ENCODE data around the gene CHKB.
"Not testable (repeated sequence)": the region's sequence is repeated elsewhere in the genome, so short reads cannot be mapped to it uniquely, and the experiment has no call there.

The CHKB gene

GRCh38 chr22:50546326-50547262, 36.1 kb downstream of the CHKB start:
- DNase-seq = no peak

- DNase-seq = peak; percentile 56 to 62
Observed at GRCh38 chr22:50545522-50546325, 36.9 kb downstream of the CHKB start, which contains the start of gene KLHDC7B. Gene KLHDC7B, plus strand, starts transcription at chr22:50545899. Its CDS starts 345 bp downstream, at chr22:50546244.

DNA sequence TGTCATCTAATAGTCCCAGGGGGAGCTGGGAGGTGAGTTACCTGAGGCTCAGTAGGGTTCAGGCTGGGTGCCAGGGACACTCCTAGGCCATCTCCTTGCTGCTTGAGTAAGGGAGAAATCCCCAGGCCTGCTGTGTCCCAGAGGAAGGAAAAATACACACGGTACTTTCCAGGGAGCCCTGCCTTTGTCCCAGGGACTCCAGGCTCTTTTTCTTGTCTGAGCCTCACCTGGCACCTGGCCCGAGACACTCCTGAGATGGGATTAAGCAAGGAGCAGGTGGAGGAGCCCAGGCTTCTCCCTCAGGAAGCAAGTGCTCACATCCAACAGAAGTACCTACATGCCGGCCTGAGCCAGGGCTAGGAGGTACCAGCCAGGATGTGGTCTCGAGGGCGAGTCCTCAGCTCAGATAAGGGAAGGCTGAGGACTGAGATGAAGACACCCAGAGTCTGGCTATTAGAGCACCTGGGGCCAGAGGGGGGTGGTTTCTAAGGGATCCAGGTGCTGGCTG, 37.8 kb downstream of the CHKB start:
- DNase-seq = peak; percentile 49

DNA sequence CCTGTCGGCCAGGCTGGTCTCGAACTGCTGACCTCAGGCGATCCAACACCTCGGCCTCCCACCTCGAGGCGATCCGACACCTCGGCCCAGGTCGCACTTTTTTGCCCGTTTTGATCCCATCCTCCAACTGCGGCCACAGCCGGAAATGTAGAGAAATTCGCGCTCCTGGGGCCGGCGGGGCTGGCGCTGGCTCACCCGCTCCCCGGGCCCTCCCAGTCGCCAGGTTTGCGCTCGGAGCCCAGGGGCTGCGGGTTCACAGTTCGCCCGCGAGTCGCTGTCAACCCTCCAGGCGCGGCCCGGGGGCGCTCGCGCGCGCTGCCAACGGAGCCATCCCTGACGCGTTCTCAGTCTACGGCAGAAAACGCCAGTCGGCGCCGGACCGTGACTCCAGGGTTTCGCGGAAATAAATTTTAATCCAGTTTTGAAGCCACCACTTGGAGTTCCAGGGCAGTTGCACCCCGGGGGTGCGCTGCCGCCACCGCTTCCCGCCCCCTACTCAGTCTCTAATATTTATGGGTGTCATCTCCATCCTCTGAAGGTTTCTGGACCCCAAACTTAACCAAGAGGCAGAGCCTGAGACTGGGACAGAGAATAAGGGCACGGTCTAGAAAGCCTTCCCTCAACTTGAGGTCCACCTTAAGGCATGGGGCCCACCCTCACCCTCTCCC, 38.4 kb downstream of the CHKB start:
- DNase-seq = peak; percentile 91 to 92

DNA sequence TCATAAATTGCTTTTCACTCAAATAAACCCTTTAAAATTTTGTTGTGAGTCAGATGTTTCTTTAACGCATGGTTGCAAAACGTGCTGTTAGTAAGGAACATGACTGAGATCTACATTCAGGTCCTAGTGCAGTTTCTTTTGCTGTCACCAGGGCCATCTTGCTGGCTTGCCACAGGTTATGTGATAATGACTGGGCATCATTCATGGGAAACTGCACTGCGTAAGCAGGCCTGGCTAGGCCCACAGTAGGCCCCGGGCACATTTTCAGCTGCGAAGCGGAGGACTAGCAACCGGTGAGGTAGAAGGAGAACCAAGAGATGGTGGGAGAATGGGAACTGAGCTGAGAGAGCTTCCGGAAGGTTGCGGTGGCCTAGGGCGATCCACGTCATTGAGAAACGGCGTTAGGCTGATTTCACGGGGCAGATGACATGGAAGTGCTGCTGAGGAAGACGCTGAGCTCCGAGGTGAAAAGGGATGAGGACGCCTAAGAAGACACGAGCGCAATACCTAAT, 40.2 kb downstream of the CHKB start:
- DNase-seq = peak; percentile 51 to 65

DNA sequence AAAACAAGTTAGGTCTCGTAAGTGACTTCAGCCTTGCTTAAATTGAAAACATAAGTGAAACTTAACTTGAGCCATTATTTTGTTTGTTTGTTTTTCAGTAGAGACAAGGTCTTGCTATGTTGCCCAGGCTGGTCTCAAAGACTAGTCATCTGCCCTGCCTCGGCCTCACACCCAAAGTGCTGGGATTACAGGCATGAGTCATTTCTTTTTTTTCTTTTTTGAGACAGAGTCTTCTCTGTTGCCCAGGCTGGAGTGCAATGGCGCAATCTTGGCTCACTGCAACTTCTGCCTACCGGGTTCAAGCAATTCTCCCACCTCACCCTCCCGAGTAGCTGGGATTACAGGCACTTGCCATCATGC, 41.0 kb downstream of the CHKB start:
- DNase-seq = peak; percentile 57 to 63

- DNase-seq = no peak
Observed at GRCh38 chr22:50540381-50540780, 42.3 kb downstream of the CHKB start.

- DNase-seq = no peak
Observed at GRCh38 chr22:50537765-50538164, 44.9 kb downstream of the CHKB start.

DNA sequence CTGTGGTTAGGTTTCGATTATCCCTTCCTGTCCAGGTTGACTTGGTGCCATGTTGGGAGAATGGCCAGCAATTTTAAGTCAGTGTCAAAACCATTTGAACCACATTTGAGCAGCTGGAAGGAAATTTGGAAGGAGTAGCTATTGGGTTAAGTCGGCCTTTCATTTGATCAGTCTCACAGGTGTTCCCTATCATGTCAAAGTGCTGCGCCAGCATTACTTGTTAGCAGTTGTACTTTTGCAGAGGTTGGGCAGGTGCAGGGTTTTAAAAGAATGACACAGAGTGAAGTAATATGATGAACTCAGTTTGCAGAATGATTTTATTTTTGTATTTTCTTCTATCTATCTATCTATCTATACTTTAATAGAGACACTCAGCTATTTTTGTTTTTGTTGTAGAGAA, 46.4 kb downstream of the CHKB start:
- no peak for DNase-seq

DNA sequence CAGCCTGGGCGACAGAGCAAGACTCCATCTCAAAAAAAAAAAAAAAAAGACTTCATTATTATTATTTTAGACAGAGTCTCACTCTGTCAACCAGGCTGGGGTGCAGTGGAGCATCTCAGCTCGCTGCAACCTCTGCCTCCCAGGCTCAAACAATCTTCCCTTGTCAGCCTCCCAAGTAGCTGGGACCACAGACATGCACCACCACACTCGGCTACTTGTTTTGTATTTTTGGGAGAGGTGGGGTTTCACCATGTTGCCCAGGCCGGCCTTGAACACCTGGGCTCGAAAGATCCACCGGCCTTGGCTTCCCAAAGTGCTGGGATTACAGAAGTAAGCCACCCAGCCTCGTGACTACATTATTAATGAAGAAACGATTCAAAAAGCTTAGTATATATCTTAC, 47.5 kb downstream of the CHKB start:
- DNase-seq = no peak

DNA sequence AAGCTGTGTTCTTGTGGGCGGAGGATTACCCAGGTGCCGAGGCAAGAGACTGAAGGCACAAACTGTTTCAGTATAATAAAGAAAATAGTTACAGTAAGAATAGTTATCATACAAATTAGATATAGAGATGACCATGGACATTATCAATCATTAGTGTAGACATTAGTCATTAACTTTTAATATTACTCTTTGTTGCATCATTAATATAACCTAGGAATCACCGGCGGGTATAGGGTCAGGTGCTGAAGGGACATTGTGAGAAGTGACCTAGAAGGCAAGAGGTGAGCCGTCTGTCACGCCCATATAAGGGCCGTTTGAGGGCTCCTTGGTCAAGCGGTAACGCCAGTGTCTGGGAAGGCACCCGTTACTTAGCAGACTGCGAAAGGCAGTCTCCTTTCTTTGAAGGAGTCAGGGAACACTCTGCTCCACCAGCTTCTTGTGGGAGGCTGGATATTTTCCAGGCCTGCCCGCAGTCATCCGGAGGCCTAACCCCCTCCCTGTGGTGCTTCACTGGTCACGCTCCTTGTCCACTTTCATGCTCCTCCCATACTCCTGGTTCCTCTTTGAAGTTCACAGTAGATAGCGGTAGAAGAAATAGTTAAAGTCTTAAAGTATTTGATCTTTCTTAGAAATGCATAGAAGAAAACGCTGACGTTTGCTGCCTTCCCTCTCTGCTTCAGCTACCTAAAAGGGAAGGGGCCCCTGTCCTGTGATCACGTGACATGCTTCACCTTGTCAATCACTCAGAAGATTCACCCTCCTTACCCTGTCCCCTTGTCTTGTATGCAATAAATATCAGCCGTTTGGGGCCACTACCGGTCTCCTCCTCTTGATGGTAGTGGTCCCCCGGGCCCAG, 48.6 kb downstream of the CHKB start:
- not testable (repeated sequence) for DNase-seq

DNA sequence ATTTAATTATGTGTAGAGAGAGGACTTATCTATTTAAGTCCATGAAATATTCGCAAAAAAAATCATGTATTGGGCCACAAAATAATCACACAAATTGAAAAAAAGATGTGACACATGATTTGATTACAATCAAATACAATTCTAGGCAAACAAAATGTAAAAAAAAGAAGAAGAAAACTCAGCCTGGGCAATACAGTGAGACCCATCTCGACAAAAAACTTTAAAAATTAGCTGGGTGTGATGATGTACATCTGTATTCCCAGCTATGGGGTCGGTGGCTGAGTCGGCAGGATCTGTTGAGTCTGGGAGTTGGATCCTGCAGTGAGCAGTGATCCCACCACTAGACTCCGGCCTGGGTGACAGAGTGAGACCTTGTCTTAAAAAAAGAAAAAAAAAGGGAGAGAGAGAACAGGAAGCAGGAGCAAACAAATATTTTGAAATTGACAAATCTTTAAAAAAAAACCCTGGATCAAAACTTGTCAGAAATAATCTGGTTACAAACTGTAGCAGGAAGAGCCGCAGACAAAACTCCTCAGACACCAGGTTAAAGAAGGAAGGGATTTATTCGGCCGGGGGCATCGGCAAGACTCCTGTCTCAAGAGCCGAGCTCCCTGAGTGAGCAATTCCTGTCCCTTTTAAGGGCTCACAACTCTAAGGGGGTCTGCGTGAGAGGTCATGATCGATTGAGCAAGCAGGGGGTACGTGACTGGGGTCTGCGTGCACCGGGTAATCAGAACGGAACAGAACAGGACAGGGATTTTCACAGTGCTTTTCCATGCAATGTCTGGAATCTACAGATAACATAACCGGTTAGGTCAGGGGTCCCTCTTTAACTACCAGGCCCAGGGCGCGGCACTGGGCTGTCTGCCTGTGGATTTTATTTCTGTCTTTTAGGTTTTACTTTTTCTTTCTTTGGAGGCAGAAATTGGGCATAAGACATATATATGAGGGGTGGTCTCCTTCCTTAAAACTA, 49.5 kb downstream of the CHKB start:
- DNase-seq = no peak

GRCh38 chr22:50531962-50532674, 50.5 kb downstream of the CHKB start:
- no peak for DNase-seq

DNA sequence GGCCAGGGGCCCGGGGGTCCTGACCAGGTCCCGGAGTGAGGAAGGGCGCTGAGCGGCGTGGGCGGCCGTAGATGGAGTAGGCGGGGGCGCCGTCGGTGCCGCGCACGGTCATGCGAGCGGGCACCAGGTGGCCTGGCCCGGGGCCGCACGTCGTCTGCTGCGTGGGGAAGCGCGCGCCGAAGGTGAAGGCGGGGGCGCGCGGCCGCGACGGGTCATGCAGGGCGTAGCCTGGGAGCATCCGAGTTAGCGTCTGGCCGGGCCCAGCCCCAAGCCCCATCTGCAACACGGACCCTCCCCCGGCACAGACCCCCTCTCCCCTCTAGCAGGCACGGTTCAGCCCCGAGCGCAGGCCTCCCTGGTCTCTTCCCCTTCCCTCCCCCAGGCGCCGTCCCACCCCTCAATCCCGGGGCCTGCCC, 51.1 kb downstream of the CHKB start:
- DNase-seq = peak in 1 of 2 experiments; percentile 84

GRCh38 chr22:50530877-50531545, 51.6 kb downstream of the CHKB start:
- peak; percentile 88 to 90 for DNase-seq

DNA sequence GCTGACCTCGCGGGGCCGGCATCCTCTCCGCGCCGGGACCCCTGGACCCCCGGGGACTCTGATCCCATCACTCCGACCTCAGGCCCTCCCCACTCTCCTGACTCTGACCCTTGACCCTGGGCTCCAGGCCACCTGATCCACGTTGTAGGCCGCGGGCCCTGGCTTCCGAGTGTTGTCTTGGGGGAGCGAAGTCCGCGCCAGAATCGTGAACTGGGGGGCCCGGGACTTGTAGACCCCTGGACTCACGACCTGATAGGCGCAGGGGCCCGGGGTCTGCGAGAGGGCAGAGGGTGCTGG, 52.1 kb downstream of the CHKB start:
- DNase-seq = no peak

DNA sequence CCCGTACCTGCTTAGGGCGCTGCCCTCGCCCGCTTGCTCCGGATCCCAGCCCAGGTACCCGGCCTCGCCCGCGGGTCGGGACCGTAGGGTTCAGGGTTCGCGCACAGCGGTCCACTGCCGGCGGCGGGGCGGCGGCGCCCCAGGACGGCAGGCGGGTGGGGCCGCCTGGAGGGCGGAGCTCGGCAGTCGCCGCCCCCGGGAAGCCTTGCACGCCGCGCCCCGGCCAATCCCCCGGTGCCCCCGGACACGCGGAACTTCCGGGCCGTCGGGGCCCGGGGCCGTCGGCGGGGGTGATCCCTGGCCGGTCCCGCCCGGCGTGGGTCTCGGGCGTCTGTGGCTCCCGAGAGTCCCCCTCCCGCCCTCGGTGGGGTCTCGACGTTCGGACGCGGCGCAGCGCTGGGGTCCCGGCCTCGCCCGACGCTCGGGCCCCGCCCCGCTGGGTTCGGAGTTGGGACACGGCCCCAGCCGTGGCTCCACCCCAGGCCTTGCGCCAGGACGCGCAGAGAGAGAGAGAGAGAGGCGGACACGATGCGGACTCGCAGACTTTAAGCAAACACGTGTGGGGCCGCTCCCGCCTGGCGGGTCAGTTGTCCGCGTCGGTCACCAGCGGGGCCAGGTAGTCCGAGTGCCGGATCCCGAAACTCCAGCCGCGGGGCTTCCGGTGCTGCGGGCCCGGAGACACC, 52.6 kb downstream of the CHKB start, which contains the start of gene TYMP:
TYMP (minus strand) TSS at position 116 of the 683 bp plus-strand sequence. CDS start 303 bp downstream, outside the sequence.
- DNase-seq = peak; percentile 80 to 84

DNA sequence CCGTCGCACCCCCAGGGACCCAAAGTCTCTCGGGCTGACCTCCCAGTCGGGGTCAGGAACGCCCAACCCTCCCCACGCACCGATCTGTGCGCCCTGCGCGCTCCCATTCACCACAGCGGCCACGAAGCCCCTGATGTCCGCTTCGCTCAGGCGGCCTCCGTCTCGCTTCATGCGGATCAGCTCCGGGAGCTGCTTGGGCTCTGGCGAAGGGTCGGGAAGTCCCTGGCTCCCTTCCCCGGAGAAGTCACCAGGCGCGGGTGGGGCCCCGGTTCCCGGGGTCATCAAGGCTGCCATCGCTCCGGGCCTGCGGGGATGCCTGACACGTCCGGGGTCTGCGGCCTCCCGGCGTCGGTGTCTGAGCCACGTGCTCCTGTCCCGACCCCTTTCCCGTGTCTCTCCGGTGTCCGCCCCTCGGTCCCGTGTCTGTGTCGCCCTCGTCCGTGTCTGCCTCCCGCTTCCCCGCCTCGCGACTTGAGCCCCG, 53.2 kb downstream of the CHKB start:
- DNase-seq = no peak

All from activated T-cell treated with anti-CD3 and anti-CD28 coated beads, Interleukin-2, amount 50 U/mL, for 48 hours (primary cell).